Effector memory CD4-positive, alpha-beta T cell (primary cell): ENCODE results near the gene SLC5A9.

Source experiments
- DNase-seq, 3 donors: peaks; one replicate each; pipeline ENCODE4 v3.0.0-alpha.2; 2020
- H3K27ac ChIP-seq: 2 replicates; pipeline ENCODE4 v1.7.0; 2013; ENCODE audit warnings: mild to moderate bottlenecking, low read length, moderate library complexity; ENCODE audit not compliant: insufficient read depth, poor library complexity, severe bottlenecking
- H3K27me3 ChIP-seq: replicated peaks from 2 replicates; pipeline ENCODE4 v1.7.0; 2013; ENCODE audit warnings: mild to moderate bottlenecking, low read length; ENCODE audit not compliant: insufficient read depth, control insufficient read depth, poor library complexity, severe bottlenecking
- H3K36me3 ChIP-seq: 2 replicates; pipeline ENCODE4 v1.7.0; 2013; ENCODE audit warnings: mild to moderate bottlenecking, low read length, moderate library complexity; ENCODE audit not compliant: control insufficient read depth, insufficient read depth
- H3K4me1 ChIP-seq: 2 replicates; pipeline ENCODE4 v1.7.0; 2013; ENCODE audit warnings: low read length, mild to moderate bottlenecking; ENCODE audit not compliant: control insufficient read depth, insufficient read depth, poor library complexity, severe bottlenecking
- H3K4me3 ChIP-seq: 2 replicates; pipeline ENCODE4 v1.7.0; 2013; ENCODE audit warnings: low read length, low read depth, mild to moderate bottlenecking; ENCODE audit not compliant: insufficient read depth, poor library complexity, severe bottlenecking
- H3K9me3 ChIP-seq: 2 replicates; pipeline ENCODE4 v1.7.0; 2013; ENCODE audit warnings: mild to moderate bottlenecking, low read length, moderate library complexity; ENCODE audit not compliant: control insufficient read depth

Gene SLC5A9

DNA sequence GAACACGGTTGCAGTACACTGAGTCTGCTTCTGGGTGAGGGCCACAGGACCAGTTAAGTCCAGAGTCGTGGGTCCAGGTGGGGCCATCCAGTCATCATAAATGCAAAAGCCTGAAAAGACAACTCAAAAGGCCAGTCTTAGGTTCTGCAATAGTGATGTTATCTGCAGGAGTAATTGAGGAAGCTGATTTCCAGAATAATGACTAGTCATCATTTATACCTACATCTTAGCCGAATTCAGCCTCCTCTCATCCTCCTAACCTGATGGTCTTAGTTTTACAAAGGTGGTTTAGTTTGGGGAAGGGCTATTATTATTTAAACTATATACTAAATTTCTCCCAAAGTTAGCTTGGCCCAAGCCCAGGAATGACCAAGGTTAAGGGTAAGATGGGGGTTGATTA lies 23.5 kb upstream of the SLC5A9 start:
- no peak overlapping the region for H3K4me3 ChIP-seq
- H3K27me3 ChIP-seq, result no peaks in the 10 kb centered on the region
- H3K36me3 ChIP-seq, result no peaks in the 10 kb centered on the region
- no peak overlapping the region for H3K27ac ChIP-seq
- no peaks in the 10 kb centered on the region for H3K4me1 ChIP-seq
- no peak for DNase-seq
- no peaks in the 10 kb centered on the region for H3K9me3 ChIP-seq

DNA sequence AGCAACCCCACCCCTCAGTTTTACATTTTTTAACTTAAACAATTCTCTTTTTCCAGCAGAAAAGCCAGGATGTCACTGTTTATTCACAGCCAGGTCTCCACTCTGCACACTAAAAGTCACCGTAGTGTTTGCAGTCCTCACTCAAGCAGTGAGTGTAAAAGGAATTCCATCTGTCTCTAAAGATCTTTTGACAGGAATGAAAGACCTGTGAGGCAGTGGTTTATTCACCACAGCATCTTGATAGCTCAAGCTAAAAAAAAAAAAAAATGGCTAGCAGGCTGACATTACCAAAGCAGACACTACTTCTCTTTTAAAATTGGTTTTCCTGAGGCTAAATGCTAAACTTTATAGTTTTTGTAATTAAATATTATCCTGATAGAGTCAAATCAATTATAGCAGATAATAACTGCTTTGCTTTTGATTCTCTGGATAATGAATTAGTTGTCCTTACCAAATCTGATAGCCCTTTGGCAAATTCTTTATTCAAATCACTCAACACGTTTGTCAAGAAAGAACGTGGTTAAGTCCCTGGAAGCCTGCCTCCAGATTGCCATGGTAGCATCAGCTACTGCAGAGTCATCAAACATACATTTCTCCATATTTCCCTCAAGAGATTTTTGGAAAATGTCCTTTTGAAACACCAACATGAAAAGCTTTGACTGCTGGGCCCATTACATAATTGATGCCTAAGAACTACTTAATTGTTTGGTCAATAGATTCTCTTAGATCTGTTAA lies 22.2 kb upstream of the SLC5A9 start:
- Histone ChIP-seq H3K4me3 (no peak overlapping the region), H3K27me3 (no peaks in the 10 kb centered on the region), H3K36me3 (no peaks in the 10 kb centered on the region), H3K9me3 (no peaks in the 10 kb centered on the region), H3K27ac (no peak overlapping the region), H3K4me1 (no peaks in the 10 kb centered on the region)
- no peak for DNase-seq

DNA sequence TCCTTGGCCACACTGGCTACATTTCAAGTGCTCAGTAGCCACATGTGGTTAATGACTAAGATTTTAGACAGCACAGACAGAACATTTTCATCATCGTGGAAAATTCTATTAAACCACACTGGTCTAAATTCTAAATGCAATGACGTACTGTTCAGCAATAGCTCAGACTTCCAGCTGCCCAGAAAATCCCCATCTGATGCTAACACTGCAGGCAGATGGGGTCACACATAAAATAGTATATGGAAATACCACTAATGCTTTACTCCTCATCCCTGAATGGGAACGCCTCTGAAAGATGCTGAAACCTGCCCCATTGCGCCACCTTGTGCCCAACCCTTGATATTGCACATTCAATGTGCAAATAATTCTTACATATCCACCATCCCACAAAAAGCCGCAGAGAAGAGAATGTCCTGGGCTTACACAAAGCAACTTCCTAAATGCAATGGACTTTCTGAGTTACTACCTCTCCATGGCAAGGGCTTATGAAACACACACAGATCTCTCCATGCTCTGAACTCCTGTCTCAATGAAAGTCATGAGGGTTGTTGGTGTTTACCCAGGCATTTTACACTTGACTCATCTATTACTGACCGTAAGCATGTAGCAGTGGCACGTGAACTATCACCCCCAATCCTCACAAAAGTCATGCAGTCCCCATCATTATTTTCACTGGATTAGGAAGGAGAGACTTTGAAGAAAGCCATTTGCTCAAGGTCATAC lies 20.3 kb upstream of the SLC5A9 start:
- no peaks in the 10 kb centered on the region for H3K27me3 ChIP-seq
- no peak overlapping the region for H3K4me3 ChIP-seq
- H3K36me3 ChIP-seq, result no peaks in the 10 kb centered on the region
- H3K27ac ChIP-seq, result no peak overlapping the region
- H3K9me3 ChIP-seq, result no peaks in the 10 kb centered on the region
- DNase-seq, result peak in 1 of 3 donors; percentile 25
- H3K4me1 ChIP-seq, result no peaks in the 10 kb centered on the region

DNA sequence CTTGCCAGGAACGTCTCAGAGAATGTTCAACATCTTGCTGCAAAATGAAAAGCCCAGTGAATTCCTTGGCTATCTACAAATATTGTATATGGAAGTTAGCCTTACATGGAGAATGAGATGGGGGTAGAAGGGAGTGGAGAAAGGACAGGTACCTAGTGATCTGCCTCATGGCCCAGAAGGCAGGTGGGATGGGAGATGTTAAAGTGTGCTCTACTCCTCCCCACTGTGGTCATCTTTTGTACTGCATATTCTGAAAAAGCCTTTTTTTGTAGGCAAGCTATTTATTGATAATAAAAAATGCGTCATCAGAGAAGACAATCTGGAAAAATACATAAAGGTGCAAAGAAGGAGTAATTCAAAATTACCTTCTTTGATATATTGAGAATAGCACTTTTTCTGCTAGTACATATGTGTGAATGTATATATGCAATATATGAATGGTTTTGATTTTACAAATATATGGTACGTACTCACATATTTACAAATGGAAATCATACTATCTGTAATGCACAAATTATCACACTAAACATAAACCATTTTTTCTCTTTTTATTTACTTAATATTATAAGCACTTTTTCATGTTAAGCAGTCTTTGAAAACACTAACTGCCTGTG lies 19.1 kb upstream of the SLC5A9 start:
- Histone ChIP-seq H3K4me1 (no peaks in the 10 kb centered on the region), H3K27me3 (no peaks in the 10 kb centered on the region), H3K9me3 (no peaks in the 10 kb centered on the region), H3K4me3 (no peak overlapping the region), H3K27ac (no peak overlapping the region), H3K36me3 (no peaks in the 10 kb centered on the region)
- DNase-seq, result no peak

DNA sequence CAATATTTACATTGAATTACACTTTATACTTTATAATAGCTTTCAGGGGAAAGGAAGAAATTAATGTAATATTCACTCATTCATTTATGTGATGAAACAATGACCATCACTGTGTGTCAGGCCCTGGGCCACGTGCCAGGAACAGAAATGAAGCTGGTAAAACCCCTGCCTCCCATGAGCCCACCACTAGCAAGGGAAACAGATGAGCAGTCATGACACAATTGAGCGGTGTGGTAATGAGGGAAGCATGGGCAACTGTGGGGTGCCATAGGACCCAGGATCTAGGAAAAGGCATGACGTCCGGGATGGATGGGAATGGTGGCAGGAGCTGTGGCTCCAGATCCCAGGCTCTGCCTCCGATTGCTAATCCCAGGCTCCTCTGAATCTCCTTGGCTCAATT lies 17.0 kb upstream of the SLC5A9 start:
- H3K4me3 ChIP-seq, result no peak overlapping the region
- no peak for DNase-seq
- no peak overlapping the region for H3K27ac ChIP-seq
- H3K9me3 ChIP-seq, result no peaks in the 10 kb centered on the region
- no peaks in the 10 kb centered on the region for H3K36me3 ChIP-seq
- no peaks in the 10 kb centered on the region for H3K27me3 ChIP-seq
- H3K4me1 ChIP-seq, result no peaks in the 10 kb centered on the region

DNA sequence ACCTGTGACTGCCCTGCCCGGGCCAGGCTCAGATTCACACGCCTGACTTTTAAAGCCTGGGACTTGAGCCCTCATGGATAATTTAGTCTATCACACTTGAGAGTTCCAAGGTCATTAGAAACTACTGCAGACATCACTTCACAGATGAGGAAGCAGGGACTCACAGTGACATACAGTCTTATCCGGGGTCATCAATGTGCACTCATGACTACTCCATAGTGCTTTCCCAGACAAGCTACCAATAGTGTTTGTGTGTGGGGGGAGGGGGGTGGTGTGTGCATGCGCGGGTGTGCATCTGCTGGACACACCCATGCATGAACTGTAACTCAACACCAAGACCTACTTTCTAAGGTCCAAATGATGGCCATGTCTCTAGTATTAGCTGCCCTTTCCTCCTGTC lies 16.1 kb upstream of the SLC5A9 start:
- no peaks in the 10 kb centered on the region for H3K27me3 ChIP-seq
- no peaks in the 10 kb centered on the region for H3K9me3 ChIP-seq
- H3K27ac ChIP-seq, result no peak overlapping the region
- no peak overlapping the region for H3K4me3 ChIP-seq
- DNase-seq, result no peak
- no peaks in the 10 kb centered on the region for H3K4me1 ChIP-seq
- H3K36me3 ChIP-seq, result no peaks in the 10 kb centered on the region

DNA sequence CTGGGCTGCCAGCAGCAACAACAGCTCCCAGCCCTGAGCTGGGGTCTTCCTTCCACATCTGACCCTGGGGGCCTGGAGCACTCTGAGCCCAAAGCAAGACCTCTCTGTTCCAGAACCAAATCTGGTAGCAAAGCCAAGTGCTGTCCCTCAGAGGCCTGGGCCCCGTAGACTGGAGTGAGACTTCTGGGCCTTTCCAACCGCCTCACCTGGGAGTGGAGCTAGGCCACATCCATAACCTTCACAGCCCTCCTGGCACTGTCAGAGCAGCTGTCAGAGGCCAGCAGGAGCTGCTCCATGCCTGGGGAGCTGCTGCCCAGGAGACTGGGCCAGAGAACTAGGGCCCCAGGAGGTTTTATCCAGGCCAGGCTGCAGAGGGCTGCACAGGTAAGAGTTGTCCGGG lies 15.4 kb upstream of the SLC5A9 start:
- H3K27me3 ChIP-seq, result no peaks in the 10 kb centered on the region
- no peaks in the 10 kb centered on the region for H3K9me3 ChIP-seq
- no peaks in the 10 kb centered on the region for H3K36me3 ChIP-seq
- no peaks in the 10 kb centered on the region for H3K4me1 ChIP-seq
- no peak for DNase-seq
- no peak overlapping the region for H3K27ac ChIP-seq
- no peak overlapping the region for H3K4me3 ChIP-seq

DNA sequence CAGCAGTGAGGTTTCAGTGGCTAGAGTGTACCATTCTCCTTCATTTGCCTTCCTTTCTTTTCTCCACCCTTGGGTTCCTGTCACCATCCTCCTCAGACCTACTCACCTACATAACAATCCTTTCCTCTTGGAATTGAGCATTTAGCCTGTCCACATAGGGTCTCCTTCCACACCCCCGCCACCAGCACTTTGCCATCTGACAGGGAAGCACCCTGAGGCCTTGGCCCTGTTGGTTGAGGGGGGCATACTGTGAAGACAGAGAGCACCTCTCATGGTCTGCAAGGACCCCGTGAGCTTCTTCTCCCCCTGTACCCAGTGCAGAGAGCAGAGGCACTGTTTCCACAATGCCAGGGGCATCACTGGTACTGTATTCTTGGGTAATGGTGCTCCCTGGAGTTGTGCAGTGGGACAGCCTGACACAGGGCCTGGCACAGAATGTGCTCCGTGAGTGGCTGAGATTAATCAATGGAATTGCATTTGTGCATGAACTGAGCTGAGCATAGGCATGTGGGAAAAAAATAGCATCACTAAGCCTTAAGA lies 14.9 kb upstream of the SLC5A9 start:
- Histone ChIP-seq H3K36me3 (no peaks in the 10 kb centered on the region), H3K9me3 (no peaks in the 10 kb centered on the region)

DNA sequence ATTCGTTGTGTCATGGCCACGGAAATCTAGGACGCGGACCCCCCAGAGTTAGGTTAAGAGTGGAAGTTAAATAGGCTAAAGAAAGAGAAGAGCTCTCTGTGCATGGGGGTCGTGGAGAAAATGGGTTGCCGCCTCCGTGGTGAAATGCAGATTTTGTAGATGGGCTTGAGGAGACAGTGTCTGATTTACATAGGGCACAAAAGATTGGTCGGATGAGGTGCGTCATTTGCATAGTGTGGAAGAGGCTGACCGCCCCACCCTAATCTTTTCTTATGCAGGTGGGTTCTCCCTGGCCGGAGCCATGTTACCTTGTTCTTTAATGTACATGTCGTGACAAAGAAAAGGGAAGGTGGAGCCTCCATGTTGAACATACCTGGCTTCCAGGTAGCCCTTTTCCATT lies 14.3 kb upstream of the SLC5A9 start:
- no peaks in the 10 kb centered on the region for H3K36me3 ChIP-seq
- DNase-seq, result no peak
- H3K27ac ChIP-seq, result no peak overlapping the region
- no peaks in the 10 kb centered on the region for H3K27me3 ChIP-seq
- H3K4me1 ChIP-seq, result no peaks in the 10 kb centered on the region
- H3K4me3 ChIP-seq, result no peak overlapping the region
- H3K9me3 ChIP-seq, result no peaks in the 10 kb centered on the region

More for the DNA sequence above, 14.9 kb upstream of the SLC5A9 start:
- no peaks in the 10 kb centered on the region for H3K27me3 ChIP-seq
- DNase-seq, result no peak
- H3K4me1 ChIP-seq, result no peaks in the 10 kb centered on the region
- no peak overlapping the region for H3K4me3 ChIP-seq
- H3K27ac ChIP-seq, result no peak overlapping the region

DNA sequence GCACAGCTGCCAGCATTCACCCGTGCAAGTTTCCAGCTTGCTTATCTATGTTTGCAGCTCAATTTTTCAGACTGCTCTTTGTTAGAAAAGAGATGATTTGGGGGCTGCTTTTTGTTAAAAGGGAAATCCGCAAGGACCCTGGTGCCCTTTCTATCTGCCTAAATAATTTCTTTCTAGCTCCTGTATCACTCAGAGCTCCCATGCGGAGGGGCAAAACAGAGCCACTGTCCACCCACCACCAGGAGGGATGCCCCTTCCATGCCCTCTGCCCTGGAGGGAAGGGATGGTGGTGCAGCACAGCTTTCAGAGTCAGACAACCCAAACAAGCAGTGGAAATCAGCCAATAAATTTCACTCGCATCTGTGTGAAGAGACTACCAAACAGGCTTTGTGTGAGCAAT lies 13.9 kb upstream of the SLC5A9 start:
- no peaks in the 10 kb centered on the region for H3K27me3 ChIP-seq
- H3K36me3 ChIP-seq, result no peaks in the 10 kb centered on the region
- no peak overlapping the region for H3K4me3 ChIP-seq
- DNase-seq, result no peak
- H3K4me1 ChIP-seq, result no peaks in the 10 kb centered on the region
- H3K27ac ChIP-seq, result no peak overlapping the region
- no peaks in the 10 kb centered on the region for H3K9me3 ChIP-seq
